ENCODE results near the gene THAP11.

Gene THAP11

DNA sequence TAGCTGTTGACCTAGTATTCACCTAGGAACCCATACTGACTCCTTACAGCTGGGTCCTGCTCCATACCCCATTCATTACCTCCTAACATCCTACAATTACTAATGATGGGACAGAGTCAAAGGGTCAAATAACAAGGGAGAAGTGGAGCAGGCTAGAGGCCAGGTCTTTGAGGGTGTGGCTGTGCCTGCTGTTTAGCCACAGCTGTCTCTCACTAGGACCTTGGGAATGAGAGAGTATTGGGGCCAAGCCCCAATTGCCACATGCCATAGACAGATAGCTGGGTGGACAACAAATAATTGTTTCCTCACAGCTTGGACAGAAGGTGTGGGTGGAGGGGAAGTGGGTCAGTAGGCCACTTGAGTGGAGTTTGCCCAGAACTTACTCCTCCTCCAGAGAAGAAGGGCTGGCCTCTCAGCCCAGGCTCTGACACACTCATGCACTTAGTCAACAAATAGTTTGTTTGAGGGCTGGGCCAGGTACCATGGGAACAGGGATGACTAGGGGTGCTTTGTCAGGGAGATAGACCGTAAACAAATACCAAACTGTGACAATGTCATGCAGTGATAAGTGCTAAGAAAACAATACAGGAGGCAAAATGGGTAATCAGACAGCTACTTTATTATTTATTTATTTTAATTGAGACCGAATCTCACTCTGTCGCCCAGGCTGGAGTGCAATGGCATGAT, 15.6 kb downstream of the THAP11 start:
- Histone ChIP-seq H3K9me3 (ENCODE audit: insufficient read depth, low read length, severe bottlenecking) (no peaks in the 10 kb centered on the region), H3K9ac (ENCODE audit: low read depth, low read length) (no peak overlapping the region), H3K4me2 (ENCODE audit: insufficient read depth, low read length) (no peak overlapping the region), H2AFZ (ENCODE audit: low read depth, low read length) (no peak overlapping the region), H3K27ac (ENCODE audit: low read length) (no peak overlapping the region), H3K36me3 (ENCODE audit: insufficient read depth, low read length) (peaks cover 40% of the 10 kb centered on the region), H4K20me1 (ENCODE audit: insufficient read depth, low read length) (peaks cover 85% of the 10 kb centered on the region), H3K4me1 (ENCODE audit: insufficient read depth, low read length) (no peaks in the 10 kb centered on the region), H3K27me3 (ENCODE audit: insufficient read depth, low read length, poor library complexity) (no peaks in the 10 kb centered on the region), H3K79me2 (ENCODE audit: insufficient read depth, low read length) (peaks cover 98% of the 10 kb centered on the region), H3K4me3 (ENCODE audit: low read depth in 1 of 2, low read length in 2 of 2) (no peak overlapping the region)
- no peak for ATAC-seq (ENCODE audit: insufficient read depth, low read depth)
- TF ChIP-seq, protein P1, sequence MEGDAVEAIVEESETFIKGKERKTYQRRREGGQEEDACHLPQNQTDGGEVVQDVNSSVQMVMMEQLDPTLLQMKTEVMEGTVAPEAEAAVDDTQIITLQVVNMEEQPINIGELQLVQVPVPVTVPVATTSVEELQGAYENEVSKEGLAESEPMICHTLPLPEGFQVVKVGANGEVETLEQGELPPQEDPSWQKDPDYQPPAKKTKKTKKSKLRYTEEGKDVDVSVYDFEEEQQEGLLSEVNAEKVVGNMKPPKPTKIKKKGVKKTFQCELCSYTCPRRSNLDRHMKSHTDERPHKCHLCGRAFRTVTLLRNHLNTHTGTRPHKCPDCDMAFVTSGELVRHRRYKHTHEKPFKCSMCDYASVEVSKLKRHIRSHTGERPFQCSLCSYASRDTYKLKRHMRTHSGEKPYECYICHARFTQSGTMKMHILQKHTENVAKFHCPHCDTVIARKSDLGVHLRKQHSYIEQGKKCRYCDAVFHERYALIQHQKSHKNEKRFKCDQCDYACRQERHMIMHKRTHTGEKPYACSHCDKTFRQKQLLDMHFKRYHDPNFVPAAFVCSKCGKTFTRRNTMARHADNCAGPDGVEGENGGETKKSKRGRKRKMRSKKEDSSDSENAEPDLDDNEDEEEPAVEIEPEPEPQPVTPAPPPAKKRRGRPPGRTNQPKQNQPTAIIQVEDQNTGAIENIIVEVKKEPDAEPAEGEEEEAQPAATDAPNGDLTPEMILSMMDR (IDR thresholded peaks at IDR 0.05; ENCODE audit: borderline replicate concordance, extremely low read depth, low read length, poor library complexity, severe bottlenecking) = no peak
- no peak for TF ChIP-seq EZH2 (IDR thresholded peaks at IDR 0.05; ENCODE audit: borderline replicate concordance, low read depth, low read length, severe bottlenecking)
- DNase-seq = no peak

DNA sequence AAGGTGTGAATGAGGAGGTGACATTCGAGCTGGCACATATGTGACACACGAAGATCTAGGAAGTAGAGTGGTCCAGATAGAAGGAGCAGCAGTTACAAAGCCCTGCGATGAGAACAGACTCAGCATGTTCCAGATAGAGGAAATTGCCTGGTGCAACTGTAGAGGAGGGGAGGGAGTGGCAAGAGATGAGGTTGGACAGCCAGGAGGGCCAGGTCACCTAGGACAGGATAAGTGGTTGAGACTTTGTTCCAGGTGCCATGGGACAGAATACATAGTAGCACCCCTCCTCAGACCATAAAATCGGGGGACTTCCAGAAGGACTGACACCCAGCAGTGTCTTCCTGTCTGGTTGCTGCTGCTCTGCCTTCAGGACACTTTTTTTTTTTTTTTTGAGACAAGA, 16.4 kb downstream of the THAP11 start:
- H4K20me1 ChIP-seq (ENCODE audit: insufficient read depth, low read length) = peaks cover 88% of the 10 kb centered on the region
- no peaks in the 10 kb centered on the region for H3K27me3 ChIP-seq (ENCODE audit: insufficient read depth, low read length, poor library complexity)
- DNase-seq = no peak
- no peak for ATAC-seq (ENCODE audit: insufficient read depth, low read depth)
- no peak for TF ChIP-seq EZH2 (IDR thresholded peaks at IDR 0.05; ENCODE audit: borderline replicate concordance, low read depth, low read length, severe bottlenecking)
- no peaks in the 10 kb centered on the region for H3K9me3 ChIP-seq (ENCODE audit: insufficient read depth, low read length, severe bottlenecking)
- H3K4me2 ChIP-seq (ENCODE audit: insufficient read depth, low read length) = no peak overlapping the region
- peaks cover 42% of the 10 kb centered on the region; the same call in 1 of the 2 replicates for H3K36me3 ChIP-seq (ENCODE audit: insufficient read depth, low read length)
- no peak overlapping the region for H2AFZ ChIP-seq (ENCODE audit: low read depth, low read length)
- peaks cover 98% of the 10 kb centered on the region for H3K79me2 ChIP-seq (ENCODE audit: insufficient read depth, low read length)
- no peak overlapping the region for H3K9ac ChIP-seq (ENCODE audit: low read depth, low read length)
- no peak overlapping the region for H3K4me3 ChIP-seq (ENCODE audit: low read depth in 1 of 2, low read length in 2 of 2)
- no peaks in the 10 kb centered on the region for H3K4me1 ChIP-seq (ENCODE audit: insufficient read depth, low read length)
- no peak overlapping the region for H3K27ac ChIP-seq (ENCODE audit: low read length)

DNA sequence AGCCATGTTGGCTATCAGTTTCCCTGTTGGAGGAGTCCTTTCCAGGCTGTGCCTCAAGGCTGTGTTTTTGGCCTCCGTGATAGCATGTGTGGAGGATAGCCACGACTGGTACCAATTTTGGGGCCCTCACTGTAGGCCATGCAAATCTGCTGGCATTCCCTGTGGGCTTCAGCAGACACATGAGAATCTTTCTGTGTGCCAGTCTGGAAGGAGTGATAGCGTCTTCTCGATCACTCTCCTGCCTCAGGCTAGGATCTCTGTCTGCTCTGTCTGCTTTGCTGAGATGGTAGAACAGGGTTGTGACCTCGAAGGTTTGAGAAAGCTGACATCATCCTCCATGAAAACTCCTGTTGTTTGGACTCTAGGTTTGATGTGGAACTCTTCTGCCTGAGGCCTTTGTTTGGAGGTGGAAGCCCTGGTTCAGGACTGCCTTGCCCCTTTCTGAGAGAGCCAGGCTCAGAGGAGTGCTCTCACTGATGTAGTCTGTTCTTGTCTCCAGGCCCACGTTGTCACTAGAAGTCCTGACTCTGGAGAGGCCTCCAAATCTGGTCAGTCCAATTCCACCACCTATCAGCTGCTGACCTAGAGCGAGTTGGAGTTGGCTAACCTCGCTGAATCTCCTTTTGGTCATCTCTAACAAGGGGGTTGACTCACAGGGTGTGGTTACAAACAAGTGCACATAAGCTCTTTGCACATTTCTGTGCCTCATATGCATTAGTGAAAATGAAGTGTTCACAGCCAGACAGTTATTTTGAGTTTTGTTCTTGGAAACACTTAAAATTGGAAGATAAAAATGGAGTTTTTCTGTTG, 18.7 kb downstream of the THAP11 start:
- H3K9me3 ChIP-seq (ENCODE audit: insufficient read depth, low read length, severe bottlenecking) = no peaks in the 10 kb centered on the region
- H3K27me3 ChIP-seq (ENCODE audit: insufficient read depth, low read length, poor library complexity) = no peaks in the 10 kb centered on the region
- H3K36me3 ChIP-seq (ENCODE audit: insufficient read depth, low read length) = peaks cover 52% of the 10 kb centered on the region
- H3K4me3 ChIP-seq (ENCODE audit: low read depth in 1 of 2, low read length in 2 of 2) = no peak overlapping the region
- no peak overlapping the region for H3K9ac ChIP-seq (ENCODE audit: low read depth, low read length)
- no peak for TF ChIP-seq EZH2 (IDR thresholded peaks at IDR 0.05; ENCODE audit: borderline replicate concordance, low read depth, low read length, severe bottlenecking)
- TF ChIP-seq, protein P1 (IDR thresholded peaks at IDR 0.05; ENCODE audit: borderline replicate concordance, extremely low read depth, low read length, poor library complexity, severe bottlenecking) = no peak
- no peak for ATAC-seq (ENCODE audit: insufficient read depth, low read depth)
- H3K27ac ChIP-seq (ENCODE audit: low read length) = no peak overlapping the region
- no peak for DNase-seq
- peaks cover 95% of the 10 kb centered on the region for H3K79me2 ChIP-seq (ENCODE audit: insufficient read depth, low read length)
- H3K4me1 ChIP-seq (ENCODE audit: insufficient read depth, low read length) = no peaks in the 10 kb centered on the region
- no peak overlapping the region for H2AFZ ChIP-seq (ENCODE audit: low read depth, low read length)
- no peak overlapping the region for H3K4me2 ChIP-seq (ENCODE audit: insufficient read depth, low read length)
- peaks cover 86% of the 10 kb centered on the region for H4K20me1 ChIP-seq (ENCODE audit: insufficient read depth, low read length)

DNA sequence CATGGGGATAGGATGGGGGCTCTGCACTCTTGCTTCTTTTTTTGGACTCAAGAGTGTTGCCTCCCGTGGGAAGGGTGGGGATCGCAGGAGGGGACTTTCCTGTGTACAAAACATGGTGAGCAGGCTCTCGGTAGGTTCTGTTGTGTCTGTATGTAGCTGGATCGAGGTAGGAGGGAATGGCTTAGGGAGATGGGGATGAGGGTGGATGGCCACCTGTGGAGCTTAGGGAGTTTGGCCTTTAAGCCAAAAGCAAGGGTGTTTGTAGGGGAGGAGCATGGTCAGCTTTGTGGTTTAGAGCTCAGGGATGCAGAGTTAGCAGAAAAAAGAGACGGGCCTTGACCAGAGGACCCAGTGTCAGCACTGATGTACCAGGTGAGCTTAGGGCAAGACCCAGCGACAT, 19.8 kb downstream of the THAP11 start:
- H3K4me2 ChIP-seq (ENCODE audit: insufficient read depth, low read length) = no peak overlapping the region
- H3K9me3 ChIP-seq (ENCODE audit: insufficient read depth, low read length, severe bottlenecking) = no peaks in the 10 kb centered on the region
- H3K9ac ChIP-seq (ENCODE audit: low read depth, low read length) = no peak overlapping the region
- no peaks in the 10 kb centered on the region for H3K4me1 ChIP-seq (ENCODE audit: insufficient read depth, low read length)
- H3K36me3 ChIP-seq (ENCODE audit: insufficient read depth, low read length) = peaks cover 59% of the 10 kb centered on the region
- H3K27ac ChIP-seq (ENCODE audit: low read length) = no peak overlapping the region
- no peak for TF ChIP-seq EZH2 (IDR thresholded peaks at IDR 0.05; ENCODE audit: borderline replicate concordance, low read depth, low read length, severe bottlenecking)
- TF ChIP-seq, protein P1 (IDR thresholded peaks at IDR 0.05; ENCODE audit: borderline replicate concordance, extremely low read depth, low read length, poor library complexity, severe bottlenecking) = no peak
- ATAC-seq (ENCODE audit: insufficient read depth, low read depth) = no peak
- H2AFZ ChIP-seq (ENCODE audit: low read depth, low read length) = no peak overlapping the region
- no peak for DNase-seq
- peaks cover 94% of the 10 kb centered on the region for H3K79me2 ChIP-seq (ENCODE audit: insufficient read depth, low read length)
- no peaks in the 10 kb centered on the region for H3K27me3 ChIP-seq (ENCODE audit: insufficient read depth, low read length, poor library complexity)
- H4K20me1 ChIP-seq (ENCODE audit: insufficient read depth, low read length) = peaks cover 77% of the 10 kb centered on the region
- no peak overlapping the region for H3K4me3 ChIP-seq (ENCODE audit: low read depth in 1 of 2, low read length in 2 of 2)
